ENCODE data around the gene DDX39A.
"Not testable (repeated sequence)": the region's sequence is repeated elsewhere in the genome, so short reads cannot be mapped to it uniquely, and the experiment has no call there.

The DDX39A gene

GRCh38 chr19:14391156-14391821 lies 27.9 kb downstream of the DDX39A start:
- DNase-seq (ENCODE audit: extremely low read depth in 1 of 2, low read depth in 1 of 2), result no peak

- no peak for DNase-seq (ENCODE audit: extremely low read depth in 1 of 2, low read depth in 1 of 2)
Measured at GRCh38 chr19:14390548-14390947, 28.6 kb downstream of the DDX39A start.

GRCh38 chr19:14385492-14385891 lies 33.6 kb downstream of the DDX39A start:
- DNase-seq (ENCODE audit: extremely low read depth in 1 of 2, low read depth in 1 of 2), result no peak

GRCh38 chr19:14383661-14384555 lies 35.2 kb downstream of the DDX39A start:
- peak in 1 of 2 donors; percentile 59 for DNase-seq (ENCODE audit: extremely low read depth in 1 of 2, low read depth in 1 of 2)

GRCh38 chr19:14381689-14382474 lies 37.3 kb downstream of the DDX39A start:
- DNase-seq (ENCODE audit: extremely low read depth in 1 of 2, low read depth in 1 of 2), result peak in 1 of 2 donors; percentile 71

- DNase-seq (ENCODE audit: extremely low read depth in 1 of 2, low read depth in 1 of 2), result no peak
Measured at GRCh38 chr19:14379294-14380065, 39.7 kb downstream of the DDX39A start.

GRCh38 chr19:14378890-14379289 lies 40.3 kb downstream of the DDX39A start:
- DNase-seq (ENCODE audit: extremely low read depth in 1 of 2, low read depth in 1 of 2), result no peak

- no peak for DNase-seq (ENCODE audit: extremely low read depth in 1 of 2, low read depth in 1 of 2)
Measured at GRCh38 chr19:14377883-14378328, 41.2 kb downstream of the DDX39A start.

- DNase-seq (ENCODE audit: extremely low read depth in 1 of 2, low read depth in 1 of 2), result no peak
Measured at GRCh38 chr19:14375582-14376291, 43.4 kb downstream of the DDX39A start.

- peak in 1 of 2 donors; percentile 67 for DNase-seq (ENCODE audit: extremely low read depth in 1 of 2, low read depth in 1 of 2)
Measured at GRCh38 chr19:14375055-14375581, 44.0 kb downstream of the DDX39A start.

- DNase-seq (ENCODE audit: extremely low read depth in 1 of 2, low read depth in 1 of 2), result not testable (repeated sequence)
Measured at GRCh38 chr19:14374313-14374712, 44.8 kb downstream of the DDX39A start.

GRCh38 chr19:14372384-14373077 lies 46.6 kb downstream of the DDX39A start:
- DNase-seq (ENCODE audit: extremely low read depth in 1 of 2, low read depth in 1 of 2), result not testable (repeated sequence)

- no peak for DNase-seq (ENCODE audit: extremely low read depth in 1 of 2, low read depth in 1 of 2)
Measured at GRCh38 chr19:14371301-14371821, 47.8 kb downstream of the DDX39A start.

- DNase-seq (ENCODE audit: extremely low read depth in 1 of 2, low read depth in 1 of 2), result no peak
Measured at GRCh38 chr19:14370940-14371280, 48.2 kb downstream of the DDX39A start.

- DNase-seq (ENCODE audit: extremely low read depth in 1 of 2, low read depth in 1 of 2), result no peak
Measured at GRCh38 chr19:14370169-14370939, 48.8 kb downstream of the DDX39A start.

GRCh38 chr19:14369399-14370168 lies 49.6 kb downstream of the DDX39A start:
- DNase-seq (ENCODE audit: extremely low read depth in 1 of 2, low read depth in 1 of 2), result peak; percentile 81 to 91

GRCh38 chr19:14368011-14368513 lies 51.1 kb downstream of the DDX39A start:
- DNase-seq (ENCODE audit: extremely low read depth in 1 of 2, low read depth in 1 of 2), result no peak
